Endothelial cell of umbilical vein (primary cell): ENCODE measurements around the gene CAMTA1.

Experiments used
- CTCF ChIP-seq, 2 donors: IDR thresholded peaks; 1 replicate in 1 of 2; 2 replicates in 1 of 2; pipeline ENCODE4 v1.5.1; 2011; ENCODE audit warnings: low read length in 2 of 2, mild to moderate bottlenecking in 2 of 2, moderate library complexity in 2 of 2, control low read depth in 1 of 2, inconsistent platforms in 1 of 2, low read depth in 1 of 2; ENCODE audit not compliant: insufficient read depth in 1 of 2; ENCODE audit errors: extremely low read depth in 1 of 2
- EZH2 ChIP-seq: IDR thresholded peaks from 2 replicates; pipeline ENCODE4 v1.6.1; 2012; ENCODE audit warnings: borderline replicate concordance, low read depth, mild to moderate bottlenecking, moderate library complexity, low read length, inconsistent platforms; ENCODE audit not compliant: severe bottlenecking
- JUN ChIP-seq: IDR thresholded peaks from 2 replicates; pipeline ENCODE4 v1.6.1; 2011; ENCODE audit warnings: borderline replicate concordance, low read depth; ENCODE audit not compliant: insufficient read length, insufficient read depth
- POLR2A ChIP-seq: IDR thresholded peaks from 2 replicates; pipeline ENCODE4 v1.6.1; 2012; ENCODE audit warnings: low read depth, mild to moderate bottlenecking, control low read depth, low read length
- POLR2AphosphoS5 ChIP-seq: IDR thresholded peaks from 2 replicates; pipeline ENCODE4 v1.6.1; 2012; ENCODE audit warnings: low read depth, mild to moderate bottlenecking, control low read depth, low read length, moderate library complexity; ENCODE audit not compliant: insufficient read depth

- TF ChIP-seq CTCF (IDR thresholded peaks at IDR 0.05; ENCODE audit: extremely low read depth in 1 of 2, insufficient read depth in 1 of 2, low read depth in 1 of 2, low read length in 2 of 2) (no peak), POLR2AphosphoS5 (no peak), JUN (no peak), EZH2 (no peak), POLR2A (no peak)
Observed at GRCh38 chr1:6985549-6986276, 200.5 kb downstream of the CAMTA1 start.
